VCaP (cell line): ENCODE data around the gene PPP4R4.

Experiments
- H3K27ac ChIP-seq: fragments of 450-650 bp; 2 replicates; pipeline ENCODE4 v1.5.1; 2017
- TF ChIP-seq, protein P1 (sequence below): fragments of 450-650 bp; conservative IDR thresholded peaks from 2 replicates; pipeline ENCODE4 v1.5.1; 2017; ENCODE audit warnings: mild to moderate bottlenecking, moderate library complexity

The PPP4R4 gene

DNA sequence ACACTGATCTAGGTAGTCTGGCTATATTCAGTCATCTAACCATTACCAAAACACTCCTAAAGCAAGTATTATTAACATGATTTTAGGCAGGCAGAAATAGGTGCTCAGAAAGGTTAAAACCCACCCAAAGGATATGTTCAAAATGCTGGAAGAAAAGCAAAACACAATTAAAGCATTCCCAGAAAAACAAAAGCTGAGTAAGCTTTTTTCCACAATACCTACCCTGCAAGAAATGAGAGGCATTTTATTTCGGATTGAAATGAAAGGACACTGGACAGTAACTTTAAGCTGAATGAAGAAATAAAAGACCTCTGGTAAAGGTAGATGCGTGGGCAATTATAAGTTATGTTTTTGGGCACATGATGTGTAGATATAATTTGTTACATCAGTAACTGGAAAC is 140.8 kb downstream of the PPP4R4 start:
- H3K27ac ChIP-seq = no peak overlapping the region
- TF ChIP-seq, protein P1, sequence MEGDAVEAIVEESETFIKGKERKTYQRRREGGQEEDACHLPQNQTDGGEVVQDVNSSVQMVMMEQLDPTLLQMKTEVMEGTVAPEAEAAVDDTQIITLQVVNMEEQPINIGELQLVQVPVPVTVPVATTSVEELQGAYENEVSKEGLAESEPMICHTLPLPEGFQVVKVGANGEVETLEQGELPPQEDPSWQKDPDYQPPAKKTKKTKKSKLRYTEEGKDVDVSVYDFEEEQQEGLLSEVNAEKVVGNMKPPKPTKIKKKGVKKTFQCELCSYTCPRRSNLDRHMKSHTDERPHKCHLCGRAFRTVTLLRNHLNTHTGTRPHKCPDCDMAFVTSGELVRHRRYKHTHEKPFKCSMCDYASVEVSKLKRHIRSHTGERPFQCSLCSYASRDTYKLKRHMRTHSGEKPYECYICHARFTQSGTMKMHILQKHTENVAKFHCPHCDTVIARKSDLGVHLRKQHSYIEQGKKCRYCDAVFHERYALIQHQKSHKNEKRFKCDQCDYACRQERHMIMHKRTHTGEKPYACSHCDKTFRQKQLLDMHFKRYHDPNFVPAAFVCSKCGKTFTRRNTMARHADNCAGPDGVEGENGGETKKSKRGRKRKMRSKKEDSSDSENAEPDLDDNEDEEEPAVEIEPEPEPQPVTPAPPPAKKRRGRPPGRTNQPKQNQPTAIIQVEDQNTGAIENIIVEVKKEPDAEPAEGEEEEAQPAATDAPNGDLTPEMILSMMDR = no peak

DNA sequence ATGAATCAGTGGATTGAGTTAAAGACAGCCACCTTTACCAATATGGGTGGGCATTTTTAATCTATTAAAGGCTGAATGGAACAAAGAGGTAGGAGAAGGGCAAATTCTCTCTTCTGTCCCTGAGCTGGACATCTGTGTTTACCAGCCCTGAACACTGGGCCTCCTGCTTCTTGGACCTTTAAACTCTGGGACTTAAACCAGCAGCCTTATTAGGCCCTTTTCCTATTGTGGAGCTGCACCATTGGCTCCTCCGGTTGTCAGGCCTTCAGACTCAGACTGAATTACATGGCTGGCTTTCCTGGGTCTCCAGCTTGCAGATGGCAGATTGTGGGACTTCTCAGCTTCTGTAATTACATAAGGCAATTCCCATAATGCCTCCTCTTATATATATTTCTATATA is 142.6 kb downstream of the PPP4R4 start:
- TF ChIP-seq, protein P1 = no peak
- no peak overlapping the region for H3K27ac ChIP-seq

DNA sequence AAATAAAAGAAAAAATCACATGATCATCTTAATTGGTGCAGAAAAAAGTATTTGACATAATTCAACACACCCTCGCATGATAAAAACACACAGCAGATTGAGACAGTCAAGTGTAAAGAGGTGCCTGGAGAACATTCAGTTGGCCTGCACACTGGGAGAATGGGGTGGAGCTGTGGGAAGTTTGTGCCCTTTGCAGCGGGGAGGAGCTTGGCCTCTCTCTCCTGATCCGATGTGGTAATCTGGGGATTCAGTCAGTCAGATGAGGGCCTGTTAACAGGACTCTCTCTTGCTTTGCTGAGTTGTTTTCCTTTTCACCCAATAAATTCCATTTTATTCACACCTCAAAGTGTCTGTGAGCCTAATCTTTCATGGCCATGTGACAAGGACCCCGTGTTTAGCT is 143.1 kb downstream of the PPP4R4 start:
- no peak overlapping the region for H3K27ac ChIP-seq
- TF ChIP-seq, protein P1 = no peak

DNA sequence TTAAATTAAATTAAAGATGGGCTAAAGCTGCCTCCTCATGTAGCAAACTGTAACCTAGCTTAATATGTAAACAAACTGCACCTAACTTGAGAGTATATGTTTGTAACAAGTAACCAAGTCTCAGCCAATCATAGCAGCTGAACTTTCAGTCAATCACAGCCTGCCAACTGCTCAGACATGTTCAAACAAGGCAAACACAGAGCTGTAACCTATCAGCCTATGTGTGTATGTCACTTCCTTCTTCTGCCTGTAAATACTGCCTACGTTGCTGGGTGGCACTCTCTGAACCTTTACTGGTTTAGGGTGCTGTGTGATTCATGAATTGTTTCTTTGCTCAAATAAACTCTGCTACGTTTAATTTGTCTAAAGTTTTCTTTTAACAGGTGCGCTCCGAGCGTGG is 146.1 kb downstream of the PPP4R4 start:
- peak overlapping the region; percentile 9; the same call in 1 of the 2 replicates for H3K27ac ChIP-seq
- TF ChIP-seq, protein P1 = no peak

DNA sequence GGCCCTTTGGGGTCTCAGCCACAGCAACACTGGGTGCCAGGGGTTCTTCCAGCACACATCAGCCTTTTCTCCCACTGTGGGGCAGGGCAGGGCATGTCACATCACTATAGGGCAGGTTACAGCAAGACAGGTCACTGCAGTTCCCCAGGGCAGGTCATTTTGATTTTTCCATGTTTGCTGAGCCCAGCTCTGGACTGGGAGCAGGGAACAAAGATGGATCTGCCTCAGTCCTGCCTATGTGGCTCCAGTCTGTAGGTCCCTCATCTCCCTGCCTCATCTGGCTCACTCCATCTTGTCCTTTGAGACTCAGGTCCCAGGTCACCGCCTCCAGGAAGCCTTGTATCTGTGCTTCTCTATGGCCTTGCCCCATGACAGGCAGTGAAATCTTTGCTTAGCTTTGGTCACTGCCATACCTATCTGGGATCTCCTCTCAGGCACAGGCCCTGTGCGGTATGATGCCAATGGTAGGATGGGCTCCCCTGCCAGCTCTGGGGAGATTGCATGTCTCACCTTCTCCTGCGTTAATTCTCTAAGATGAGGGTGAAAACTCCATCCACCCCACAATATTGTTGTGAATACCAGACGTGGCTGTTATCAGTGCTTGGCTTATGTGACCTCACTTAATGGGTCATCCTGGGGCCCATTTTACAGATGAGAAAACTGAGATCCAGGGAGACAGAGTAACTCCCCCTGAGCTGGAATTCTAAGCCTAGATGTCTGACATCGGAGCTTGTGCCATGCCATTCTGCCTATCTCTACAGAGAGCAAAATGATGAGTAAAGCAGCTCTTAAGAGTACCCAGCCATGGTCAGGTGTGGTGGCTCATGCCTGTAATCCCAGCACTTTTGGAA is 147.5 kb downstream of the PPP4R4 start:
- TF ChIP-seq, protein P1 = no peak
- H3K27ac ChIP-seq = no peak overlapping the region

DNA sequence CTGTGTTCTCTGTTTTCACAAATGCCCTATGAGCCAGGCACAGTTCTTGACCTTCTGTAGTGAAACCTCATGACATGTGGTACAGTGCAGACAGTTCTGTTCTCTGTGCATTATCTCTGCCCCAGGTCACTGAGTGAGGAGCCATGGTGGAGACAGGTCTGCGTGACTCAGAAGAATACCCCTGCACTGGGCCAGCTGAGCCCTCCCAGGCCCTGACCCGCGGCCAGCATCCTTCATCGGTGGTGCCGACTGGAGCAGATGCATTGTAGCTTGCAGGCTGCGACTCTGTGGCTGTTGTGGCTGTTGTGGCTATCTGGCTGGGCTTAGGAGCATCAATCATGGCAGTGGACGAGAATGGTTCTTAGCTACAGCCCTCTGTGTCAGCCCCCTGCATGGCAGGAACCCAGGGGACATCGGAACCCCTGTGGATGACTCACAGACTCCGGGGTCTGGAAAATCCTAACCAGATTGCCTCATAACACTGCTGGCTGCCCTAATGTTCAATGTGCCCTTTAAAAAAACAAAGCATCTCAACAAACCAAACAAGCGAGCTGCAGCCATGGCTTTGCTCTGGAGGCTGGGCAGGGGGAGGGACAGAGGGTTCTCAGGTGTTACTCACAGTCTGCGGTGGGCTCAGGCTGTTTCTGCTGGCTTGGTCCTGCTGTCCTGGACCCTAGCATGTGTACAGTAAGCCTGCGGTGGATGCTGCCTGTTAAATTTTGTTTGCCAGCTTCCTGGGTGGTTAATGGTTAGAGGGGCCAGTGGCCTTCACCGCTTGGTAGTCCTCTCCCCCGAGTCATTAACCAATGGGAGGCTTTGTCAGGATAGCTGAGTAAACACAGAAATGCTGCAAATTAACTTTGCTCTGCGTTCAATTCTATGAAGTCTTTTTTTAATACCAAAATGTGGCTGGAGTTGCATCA is 148.8 kb downstream of the PPP4R4 start, which contains the start of gene SERPINA6:
SERPINA6 (minus strand) TSS at position 689 of the 923 bp plus-strand sequence. CDS start 8,688 bp downstream, outside the sequence.
- TF ChIP-seq, protein P1 = no peak
- no peak within 1 kb of the TSS for H3K27ac ChIP-seq

DNA sequence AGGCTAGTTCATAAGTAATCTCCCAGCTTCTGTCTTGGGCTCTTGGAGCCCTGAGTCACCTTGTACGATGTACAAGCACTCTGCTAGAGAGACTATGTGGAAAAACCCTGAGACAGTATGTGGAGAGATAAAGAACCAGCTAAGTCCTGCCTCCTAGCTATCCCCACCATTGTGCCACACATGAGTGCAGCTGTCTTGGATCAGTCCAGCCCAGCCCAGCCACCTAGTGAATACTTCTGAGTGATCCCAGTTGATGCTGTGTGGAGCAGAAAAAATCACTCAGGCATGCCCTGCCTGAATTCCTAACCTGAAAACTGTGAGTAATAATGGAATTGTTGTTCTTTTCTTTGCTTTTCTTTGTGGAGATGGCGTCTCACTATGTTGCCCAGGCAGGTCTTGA is 154.1 kb downstream of the PPP4R4 start:
- TF ChIP-seq, protein P1 = no peak
- H3K27ac ChIP-seq = no peak overlapping the region
